Vagina (tissue), 2 donors: ENCODE measurements around the gene STX16.

ENCODE experiments used
- CTCF ChIP-seq, 3 experiments: fragments of 450-650 bp in 2 of 3; fragments of 200-600 bp in 1 of 3; sonication (generic) in 1 of 3; IDR thresholded peaks; one replicate each; pipeline ENCODE4 v1.5.1; 2017 to 2019; ENCODE audit warnings: antibody characterized with exemption in 3 of 3, mild to moderate bottlenecking in 2 of 3, moderate library complexity in 2 of 3
- POLR2AphosphoS5 ChIP-seq, 2 donors: sonication (generic); formaldehyde crosslinking; IDR thresholded peaks; one replicate each; pipeline ENCODE4 v1.9.0; 2017; ENCODE audit warnings: antibody characterized with exemption in 2 of 2, mild to moderate bottlenecking in 2 of 2, low read depth in 1 of 2; ENCODE audit not compliant: insufficient read depth in 1 of 2

DNA sequence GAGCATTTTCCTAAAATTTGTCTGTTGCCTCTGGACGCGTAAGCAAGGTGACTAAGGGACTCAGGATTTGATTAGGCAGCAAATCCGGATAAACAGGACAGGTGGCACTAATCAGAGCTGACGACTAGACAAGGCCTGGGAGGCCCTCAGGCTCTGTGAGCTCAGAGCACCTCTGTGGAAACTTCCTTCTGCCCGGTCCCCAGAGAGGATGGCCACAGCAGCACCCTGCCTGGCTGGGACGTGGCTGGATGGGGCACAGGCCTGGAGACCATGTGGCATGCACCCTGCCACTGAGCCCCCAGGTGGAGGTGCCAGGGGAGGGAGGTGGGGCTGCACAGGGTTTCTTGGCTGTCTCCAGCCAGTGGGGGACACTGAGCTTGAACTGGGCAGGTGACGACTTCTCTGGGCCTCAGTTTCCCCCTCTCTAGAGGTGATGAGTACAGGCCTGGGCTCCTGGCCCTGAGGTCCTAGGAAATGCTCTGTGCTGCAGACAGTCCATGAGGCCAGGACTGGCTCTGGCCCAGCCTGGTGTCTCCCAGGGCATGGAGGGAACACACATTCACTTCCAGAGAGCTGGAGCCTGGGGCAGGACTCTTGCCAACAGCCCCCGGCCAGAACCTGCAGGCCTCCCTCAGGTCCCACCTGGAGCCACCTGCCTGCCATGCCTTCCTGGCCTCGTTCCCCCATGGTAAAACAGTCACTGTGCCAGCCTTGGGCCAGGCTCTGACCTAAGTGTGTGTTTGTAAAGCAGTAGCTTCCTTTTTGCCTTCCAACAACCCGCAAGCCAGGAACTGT lies 39.6 kb upstream of the STX16 start:
- TF ChIP-seq CTCF (IDR thresholded peaks at IDR 0.05) = no peak
- peak in 1 of 2 donors; percentile 49 for TF ChIP-seq POLR2AphosphoS5 (IDR thresholded peaks at IDR 0.05; ENCODE audit: insufficient read depth in 1 of 2, low read depth in 1 of 2)
